ENCODE measurements around the gene PRAC1.

Gene PRAC1

DNA sequence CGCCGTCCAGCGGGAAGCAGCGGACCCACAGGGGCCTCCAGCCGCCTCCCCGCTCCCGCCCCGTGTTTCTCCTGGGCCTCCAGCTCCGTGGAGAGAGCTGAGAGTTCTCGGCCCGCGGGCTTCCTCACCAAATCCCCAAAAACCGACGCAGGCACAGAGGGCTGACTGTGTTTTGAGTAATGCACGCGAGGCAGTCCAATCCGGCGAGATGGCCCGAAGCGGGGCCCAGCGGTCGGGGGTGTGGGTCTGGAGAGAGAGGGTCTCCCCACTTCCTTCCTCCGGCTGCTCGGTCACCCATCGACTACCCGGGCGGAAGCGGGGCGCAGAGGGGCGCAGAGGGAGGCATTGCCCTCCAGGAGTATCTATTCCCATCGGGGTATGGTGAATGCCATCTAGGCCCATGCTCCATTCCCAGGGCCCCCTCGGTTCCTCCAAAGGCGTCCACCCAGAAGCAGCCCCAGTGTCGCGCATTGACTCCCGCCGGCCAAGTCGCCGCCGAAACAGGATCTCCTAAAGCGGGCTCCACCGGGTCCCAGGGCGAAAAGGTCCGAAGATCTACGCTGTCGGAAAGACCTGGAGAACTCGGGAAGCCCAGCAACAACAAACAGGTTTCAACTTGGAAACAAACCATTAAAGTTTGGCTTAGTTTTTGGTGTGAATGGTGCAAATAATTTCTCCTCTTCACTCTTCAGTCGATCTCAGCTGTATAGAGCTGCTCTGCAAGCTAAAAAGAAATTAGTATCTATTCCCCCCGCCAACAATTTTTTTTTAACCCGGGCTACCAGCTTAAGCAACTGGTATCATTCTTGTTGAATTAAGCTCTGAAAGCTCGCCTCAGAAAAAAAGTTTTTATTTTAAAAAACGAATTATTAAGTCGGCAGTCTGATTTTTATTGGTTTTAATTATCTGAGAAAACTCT, 25.4 kb upstream of the PRAC1 start:
- no peak for DNase-seq (ENCODE audit: low spot score)

DNA sequence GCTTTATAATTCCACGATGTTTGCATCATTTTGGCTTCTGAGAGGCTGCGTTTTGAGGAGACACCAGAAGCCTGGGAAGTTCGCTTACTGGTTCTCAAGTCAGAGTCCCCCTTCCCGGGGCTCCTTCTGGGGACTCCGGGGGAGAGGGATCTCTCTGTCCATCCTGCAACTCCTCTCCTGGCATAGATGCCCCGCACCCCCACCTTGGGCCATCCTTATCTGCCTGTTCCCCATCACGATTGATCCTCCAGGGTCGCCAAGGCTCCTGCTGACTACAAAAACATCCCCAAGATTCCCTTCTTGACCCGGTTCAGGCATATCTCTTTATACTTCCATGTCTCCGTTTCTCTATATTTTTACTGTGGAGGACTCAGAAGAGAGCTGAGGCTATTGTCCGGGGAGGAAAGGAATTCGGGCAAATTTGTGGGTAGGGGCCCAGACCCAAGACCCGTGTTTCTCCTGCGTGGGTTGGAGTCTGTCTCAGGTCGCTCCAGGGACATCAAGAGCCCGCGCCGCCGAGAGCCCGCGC, 24.7 kb upstream of the PRAC1 start:
- DNase-seq (ENCODE audit: low spot score): no peak

DNA sequence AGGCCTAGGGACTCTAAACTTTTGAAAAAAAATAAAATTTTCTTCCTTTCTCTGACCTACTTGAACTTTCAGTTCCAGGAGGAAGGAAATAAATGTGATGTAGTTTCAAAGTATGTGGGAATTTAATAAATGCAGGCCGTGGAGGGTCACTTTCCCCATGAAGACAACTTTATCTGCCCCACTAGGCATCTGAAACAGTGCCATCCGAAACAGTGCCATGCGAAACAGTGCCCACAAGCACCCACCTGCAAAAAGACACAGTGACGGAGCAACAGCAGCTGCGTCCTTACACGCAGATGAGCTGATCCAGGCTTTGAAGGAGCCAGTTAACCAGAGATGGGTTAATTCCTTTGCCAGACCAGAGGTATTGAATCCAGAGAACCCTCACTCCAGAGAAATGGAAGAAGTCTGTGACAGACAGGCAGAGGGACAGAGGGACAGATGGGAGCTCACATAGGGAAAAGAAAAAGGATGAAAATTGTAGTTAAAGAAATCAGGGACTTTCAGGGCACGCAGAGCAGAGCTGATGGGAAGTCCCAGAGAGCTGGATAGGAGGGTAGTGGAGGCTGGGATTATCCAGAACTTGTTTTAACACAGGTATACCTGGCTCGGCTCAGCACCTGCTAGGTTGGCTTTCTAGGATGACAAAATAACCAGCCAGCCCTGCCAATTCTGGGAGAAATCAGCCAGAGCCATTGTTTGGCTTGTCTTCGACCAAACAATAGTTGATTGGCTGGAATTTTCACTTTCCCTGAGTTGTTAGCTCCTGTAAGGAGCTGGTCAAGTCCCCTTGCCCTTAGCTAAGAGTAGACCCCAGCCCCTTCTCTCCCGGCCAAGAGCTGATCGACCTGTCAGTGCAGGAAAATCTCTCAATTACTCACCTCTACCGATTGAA, 23.3 kb upstream of the PRAC1 start:
- no peak for DNase-seq (ENCODE audit: low spot score)

DNA sequence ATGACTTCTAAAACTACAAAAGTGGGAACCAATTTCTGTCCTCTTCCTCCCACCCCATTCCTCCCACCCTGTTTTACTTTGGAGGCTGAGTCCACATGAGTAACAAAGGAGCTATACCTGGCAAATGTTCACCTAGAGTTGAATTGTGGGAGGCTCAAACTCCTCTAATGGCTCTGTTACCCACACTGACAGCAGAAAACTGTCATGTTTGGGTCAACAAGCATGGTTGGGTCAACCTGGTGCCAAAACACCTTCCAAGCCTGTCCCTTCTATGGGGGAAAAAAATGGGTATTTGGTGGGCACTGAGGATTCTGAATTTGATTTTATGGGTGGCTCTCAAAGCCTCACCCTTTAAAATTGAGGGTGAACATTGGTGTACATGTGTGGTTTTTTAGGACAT, 18.2 kb upstream of the PRAC1 start:
- DNase-seq (ENCODE audit: low spot score): no peak

DNA sequence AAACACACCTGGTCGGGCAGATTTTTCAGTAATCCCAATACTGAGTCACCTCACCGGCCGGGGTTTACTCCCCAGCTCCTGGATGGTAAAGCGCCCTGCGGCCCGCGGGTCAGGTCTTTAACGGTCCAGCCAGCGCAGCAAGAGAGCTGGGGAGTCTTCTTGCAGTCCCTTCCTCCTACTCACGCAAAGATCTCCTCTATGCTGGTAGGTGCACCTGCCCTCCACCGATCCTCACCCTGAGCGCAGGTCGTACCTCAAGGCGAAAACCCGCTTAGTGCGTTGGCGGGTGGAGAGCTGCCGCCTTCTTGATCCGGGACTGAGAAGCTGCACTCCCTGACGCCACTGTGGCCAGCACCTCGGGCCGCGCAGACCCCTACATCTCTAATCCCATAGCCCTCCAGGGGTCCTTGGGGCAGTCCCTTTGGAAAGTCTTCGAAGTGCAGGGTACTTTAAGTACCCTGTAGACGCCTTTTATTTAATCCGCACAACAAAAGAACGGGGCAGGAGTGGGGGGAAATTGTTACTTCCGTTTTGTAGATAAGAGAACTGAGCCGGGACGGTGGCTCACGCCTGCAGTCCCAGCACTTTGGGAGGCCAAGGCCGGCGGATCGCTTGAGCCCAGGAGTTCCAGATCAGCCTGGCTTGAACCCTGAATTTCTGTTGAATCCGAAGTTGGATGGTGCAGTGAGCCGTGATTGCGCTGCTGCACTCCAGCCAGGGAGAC, 16.6 kb upstream of the PRAC1 start:
- no peak for DNase-seq (ENCODE audit: low spot score)

DNA sequence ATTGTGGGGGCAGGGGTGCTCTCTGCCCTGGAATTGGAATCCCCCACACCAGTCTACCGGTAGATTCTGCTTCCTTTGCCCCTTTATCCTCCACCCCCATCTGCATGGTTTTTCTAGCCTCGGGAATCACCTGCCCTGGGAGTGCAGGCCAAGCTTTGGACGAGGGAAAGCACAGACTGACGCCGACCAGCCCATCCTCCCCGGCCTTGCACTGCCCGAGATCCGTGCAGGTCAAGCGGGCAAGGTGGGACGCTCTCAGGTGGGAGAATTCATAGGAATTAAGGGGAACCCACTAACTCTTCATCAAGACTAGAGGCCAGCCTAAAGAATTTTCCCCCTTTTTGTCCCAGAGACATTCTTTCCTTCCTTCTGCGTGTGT, 16.1 kb upstream of the PRAC1 start:
- no peak for DNase-seq (ENCODE audit: low spot score)

DNA sequence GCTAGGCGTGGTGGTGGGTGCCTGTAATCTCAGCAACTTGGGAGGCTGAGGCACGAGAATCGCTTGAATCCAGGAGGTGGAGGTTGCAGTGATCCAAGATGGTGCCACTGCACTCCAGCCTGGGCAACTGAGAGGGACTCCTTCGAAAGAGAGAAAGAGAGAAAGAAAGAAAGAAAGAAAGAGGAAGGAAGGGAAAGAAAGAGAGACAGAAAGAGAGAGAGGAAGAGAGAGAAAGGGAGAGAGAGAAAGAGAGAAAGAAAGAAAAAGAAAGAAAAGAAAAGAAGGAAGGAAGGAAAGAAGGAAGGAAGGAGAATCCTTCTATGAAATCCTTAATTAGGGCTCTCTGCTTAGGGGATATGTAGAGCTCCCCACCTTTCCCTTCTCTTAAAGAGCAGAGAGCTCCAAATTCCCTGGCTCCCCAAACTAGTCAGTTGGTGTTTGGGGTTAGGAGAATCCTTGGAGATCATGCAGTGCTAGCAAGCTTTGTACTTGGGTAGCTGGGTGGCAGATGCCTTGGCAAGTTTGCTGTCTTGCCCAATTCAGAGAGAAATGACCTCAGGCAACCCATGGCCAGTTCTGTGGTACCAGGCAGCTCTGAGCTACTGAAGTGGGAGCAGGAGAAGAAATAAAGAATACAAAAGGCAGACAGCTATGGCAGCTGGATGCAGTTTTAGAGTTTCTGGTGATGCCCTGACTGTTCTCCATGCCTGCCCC, 15.2 kb upstream of the PRAC1 start:
- no peak for DNase-seq (ENCODE audit: low spot score)

DNA sequence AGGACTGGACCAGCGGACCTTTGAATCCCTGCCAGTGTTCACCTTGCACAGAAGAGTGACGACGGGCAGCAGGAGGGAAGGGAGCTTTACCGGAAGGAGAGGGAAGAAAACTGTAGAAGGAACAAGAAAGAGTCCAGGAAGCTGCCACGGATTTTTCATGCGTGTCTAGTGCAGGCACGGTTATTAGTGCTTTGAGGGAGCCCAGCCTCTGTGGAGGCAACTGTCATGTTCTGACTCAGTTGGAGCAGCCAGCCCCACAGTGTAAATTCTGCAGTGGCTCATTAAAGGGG, 12.7 kb upstream of the PRAC1 start:
- no peak for DNase-seq (ENCODE audit: low spot score)

DNA sequence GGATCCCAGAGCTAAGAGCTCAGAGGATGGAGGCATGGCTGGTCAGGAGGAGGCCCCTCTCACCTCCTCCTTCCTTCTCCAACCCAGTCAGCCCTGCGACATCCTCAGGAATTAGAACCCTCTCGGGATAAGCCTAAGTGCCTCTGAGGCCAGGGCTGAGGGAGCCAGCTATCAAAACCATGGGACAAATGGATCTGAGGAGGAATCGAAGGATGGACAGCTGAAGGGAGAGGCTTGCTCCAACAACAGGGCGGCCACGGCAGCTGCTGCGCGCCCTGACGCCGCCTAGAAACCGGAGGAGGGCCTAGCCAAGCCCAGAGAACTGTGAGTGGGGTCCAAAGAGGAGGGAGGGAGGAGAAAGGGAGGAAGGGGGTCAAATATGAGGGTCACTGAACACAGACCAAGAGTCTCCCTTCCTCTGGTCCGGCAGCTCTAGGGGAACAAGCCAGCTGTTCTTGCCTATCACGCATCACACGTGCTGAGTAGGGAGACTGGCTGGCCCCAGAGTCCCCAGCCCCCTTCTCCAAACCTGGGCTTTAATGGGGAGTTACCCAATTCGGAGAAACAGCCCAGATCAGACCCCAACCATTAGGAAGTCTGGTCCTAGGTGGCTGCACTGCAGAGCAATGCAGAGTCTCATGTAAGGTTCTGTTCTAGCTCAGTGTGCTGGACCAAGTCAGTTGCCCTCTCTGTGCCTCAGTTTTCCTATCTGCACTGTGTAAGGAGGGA, 12.2 kb upstream of the PRAC1 start:
- DNase-seq (ENCODE audit: low spot score): no peak

DNA sequence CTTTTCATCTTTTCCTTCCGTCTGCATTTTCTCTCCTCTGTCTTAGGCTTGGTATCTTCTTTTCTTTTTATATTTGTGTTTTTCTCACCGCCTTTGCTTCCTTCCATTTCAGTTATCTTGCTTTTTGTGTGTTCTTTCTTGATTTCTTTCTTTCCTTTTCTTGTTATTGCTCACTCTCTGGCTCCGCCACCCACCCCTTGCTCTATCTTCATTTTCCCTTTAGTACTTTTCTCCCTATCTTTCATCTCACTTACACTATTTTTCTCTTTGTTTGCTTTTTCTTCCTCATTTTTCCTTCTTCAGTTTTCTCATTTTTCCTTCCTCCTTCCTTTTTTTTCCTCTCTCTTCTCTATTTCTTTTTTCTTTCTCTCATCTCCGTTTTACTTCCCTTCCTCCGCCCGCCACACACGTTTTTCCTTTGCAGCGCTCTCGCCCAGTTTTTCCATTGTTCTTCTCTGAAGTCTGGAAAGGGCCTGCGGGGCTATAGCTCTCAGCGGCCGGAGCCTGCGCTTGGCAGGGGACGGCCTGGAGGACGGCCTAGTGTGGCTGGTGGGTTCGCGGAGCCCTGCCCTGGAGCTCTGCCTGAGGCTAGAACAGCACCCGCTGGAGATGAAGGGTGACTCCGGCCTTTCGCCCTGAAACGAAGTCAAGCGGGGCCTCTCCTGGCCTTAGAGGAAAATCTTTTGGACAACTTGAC, 11.5 kb upstream of the PRAC1 start:
- DNase-seq (ENCODE audit: low spot score): no peak

DNA sequence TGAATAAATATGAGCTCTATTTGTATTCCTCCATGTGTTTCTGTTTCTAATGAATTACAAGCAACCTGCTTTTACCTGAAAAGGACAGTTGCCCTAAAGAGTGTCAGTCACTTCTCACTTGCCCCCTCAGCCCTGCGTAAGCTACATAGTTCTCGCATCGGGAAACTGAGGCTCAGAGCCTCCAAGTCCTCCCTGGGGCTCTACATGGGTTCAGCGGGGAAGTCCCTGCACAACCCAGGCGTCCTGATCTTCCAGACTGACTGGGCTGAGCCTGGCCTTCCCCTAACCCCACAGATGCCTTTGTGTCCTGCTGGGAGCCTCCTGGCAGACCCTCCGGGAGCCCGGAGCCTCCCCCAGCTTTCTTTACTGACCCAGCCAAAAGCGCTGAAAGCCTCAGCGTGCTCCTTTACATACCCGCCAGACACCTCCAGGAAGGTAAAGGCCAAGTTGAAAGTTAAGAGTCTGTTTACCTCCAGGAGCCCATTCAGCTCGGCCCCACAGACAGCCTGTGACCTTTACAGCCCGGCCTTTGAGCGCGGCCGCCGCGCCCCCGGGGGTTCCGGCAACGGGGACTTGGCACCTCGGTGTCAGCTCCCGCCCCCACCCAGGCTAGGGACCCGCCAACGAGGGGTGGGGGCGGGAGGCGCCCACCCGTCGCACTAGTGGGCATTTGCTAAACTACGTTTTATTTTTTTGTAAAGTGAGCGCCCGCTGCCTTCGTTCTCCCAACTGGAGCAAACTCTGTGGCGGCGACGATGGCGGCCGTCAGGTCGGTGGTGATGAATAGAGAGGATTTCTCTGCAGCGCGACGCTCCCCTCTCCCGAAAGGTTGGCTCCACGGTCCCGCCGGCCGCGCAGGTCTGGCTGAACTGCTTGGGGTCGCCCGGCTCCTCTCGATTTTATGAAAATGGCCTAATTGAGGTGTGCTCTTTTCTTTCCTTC, 10.6 kb upstream of the PRAC1 start:
- DNase-seq (ENCODE audit: low spot score): no peak

DNA sequence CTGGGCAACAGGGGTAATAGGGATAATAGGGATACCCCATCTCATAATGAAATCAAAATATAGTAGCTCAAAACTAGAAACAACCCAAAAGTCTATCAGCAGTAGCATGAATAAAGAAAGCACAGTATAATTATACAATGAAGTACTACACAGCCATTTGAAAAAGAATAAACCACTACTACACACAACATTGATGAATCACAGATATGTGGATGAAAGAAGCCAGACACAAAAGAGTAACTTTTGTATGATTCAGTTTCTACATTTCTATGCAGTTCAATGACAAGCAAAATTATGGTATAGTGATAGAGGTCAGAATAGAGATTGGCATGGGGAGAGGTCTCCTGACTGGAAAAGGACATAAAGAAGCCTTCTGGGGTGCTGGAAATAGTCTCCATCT, 9.0 kb upstream of the PRAC1 start:
- no peak for DNase-seq (ENCODE audit: low spot score)

DNA sequence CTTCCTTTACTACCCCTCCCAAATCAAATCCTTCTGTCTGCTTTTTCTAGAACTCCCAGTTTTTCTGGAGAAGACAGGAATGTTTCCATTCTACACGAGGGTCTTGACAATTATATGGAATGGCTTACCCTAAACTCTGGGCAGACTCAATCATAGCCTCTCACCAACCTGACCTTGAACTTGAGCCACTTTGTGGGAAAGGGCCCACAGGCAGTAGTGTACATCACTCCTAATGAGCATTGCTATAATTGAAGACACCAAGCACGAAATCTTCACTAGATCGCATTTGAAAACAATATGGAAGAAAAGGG, 7.9 kb upstream of the PRAC1 start:
- DNase-seq (ENCODE audit: low spot score): no peak

DNA sequence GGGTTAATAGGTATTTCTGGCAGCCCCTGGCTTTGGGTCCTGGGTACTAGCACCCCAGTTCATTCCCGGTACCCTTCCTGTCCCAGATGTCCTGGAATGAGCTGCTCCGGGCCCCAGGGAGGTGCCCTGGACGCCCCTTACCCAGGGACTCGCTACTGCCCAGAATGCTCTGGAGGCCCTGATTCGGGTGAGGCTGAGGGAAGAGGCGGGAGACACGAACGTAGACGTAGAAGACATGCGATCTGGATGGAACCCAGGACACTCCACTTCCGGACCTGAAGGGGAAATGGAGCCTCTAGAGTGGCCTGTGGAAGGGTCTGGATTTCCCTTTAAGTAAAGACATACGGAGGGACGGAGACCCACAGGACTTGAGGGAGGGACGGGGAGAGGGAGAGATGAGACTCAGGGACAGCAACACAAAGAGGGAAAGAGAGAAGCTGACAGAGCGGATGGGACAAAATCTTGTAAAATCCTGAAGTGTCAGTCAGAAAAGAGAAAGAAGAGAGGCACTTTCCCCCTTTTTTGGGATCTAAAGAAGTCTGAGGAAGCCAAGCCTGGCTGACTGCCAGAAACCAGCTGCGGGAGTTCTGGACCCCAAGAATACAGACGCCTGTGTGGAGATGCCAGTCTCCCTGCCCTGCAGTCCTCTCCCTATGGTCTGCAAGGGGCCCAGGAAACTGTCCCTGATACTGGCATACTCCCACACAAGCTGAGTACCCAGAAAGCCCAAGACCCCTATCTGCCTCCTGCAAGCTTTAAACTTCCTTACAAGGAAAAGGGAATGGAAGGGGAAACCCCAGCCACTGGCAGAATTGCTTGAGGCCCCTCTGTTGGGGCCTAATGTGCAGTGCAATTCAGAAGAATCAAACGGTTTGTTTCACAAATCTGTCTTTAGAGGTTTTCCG, 7.3 kb upstream of the PRAC1 start:
- DNase-seq (ENCODE audit: low spot score): no peak

DNA sequence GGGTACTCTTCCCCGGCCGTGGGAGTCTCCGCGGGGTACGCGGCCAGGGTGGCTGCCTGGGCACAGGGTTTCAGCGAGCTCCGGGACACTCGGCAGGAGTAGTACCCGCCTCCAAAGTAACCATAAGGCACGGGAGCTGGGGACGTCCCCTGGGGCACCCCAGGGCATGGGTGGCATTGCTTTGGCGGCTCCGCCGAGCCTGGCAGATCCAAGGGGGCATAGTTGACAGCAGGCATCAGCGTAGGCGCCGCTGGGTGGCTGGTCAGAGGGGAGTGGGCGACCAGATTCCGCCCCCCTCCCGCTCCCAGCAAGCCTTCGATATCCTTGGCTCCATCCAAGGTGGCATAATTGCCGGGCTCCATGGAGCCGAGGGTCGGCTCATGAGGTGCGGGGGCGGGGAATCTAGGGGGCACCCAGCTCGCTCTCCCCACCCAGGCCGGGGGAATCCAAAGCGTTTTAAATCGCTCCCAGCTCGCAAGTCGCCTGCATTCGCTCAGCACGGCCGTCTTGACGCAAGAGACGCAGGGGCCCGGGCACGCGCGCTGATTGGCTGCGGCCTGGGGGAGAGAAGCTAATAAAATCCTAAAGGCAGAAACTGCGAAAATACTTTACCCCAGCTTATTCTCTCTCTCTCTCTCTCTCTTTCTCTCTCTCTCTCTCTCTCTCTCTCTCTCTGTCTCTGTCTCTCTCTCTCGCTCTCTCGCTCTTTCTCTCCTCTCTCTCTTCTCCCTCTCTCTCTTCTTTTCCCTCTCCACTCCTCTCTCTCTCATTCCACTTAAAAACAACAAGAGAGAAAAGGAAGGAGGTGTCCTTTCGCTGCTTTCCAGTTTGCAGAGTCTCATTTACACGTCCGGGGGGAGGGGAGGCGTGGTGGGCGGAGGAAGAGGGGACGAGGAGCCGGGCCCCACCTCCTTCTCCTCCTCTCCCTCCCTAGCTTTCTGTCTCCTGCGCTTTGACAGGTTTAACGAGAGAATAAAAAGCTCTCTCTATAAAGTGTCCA, 6.2 kb upstream of the PRAC1 start, which contains the start of gene HOXB13:
Gene HOXB13, minus strand, starts transcription at position 519 of the 1,000 bp plus-strand sequence. Its CDS starts 157 bp downstream, at position 362.
- peak; percentile 59 for DNase-seq (ENCODE audit: low spot score)

DNA sequence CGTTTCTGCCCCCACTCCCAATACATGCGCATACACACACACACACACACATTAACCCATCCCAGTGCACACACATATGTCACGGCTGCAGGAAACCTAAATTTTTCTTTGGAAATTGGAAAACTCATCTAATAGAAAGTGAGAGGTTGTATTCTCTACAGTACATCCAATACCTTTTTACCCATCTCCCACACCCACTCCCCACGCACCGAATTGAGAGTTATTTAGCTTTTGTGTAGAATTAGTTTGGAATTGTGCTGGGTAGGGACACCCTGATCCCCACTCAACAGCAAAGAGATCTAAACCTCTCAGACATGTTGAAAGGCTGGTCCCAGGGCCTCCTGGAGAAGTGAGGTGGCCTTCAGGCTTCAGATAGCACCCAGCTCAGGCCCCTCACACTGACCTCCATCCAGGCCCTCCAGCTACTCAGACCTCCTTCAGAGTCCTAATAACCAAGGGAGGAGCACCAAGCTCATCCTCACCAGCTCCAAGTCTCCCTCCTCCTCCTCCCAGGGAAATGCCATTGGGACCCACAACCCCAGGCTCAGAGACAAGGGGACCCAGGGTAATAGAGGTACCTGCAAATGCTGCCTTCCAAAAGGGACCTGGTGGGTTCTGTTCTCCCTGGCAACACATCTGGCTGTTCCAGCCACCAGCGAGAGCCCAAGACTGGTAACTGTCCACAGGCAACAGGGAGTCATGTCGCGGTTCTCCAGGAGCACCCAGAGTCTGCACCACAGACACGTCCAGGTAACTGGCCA, 5.3 kb upstream of the PRAC1 start:
- no peak for DNase-seq (ENCODE audit: low spot score)
